GM12873 (cell line): ENCODE measurements around the gene MAN1A2.

Experiments
- TF ChIP-seq, protein P1 (sequence below): IDR thresholded peaks from 2 replicates; pipeline ENCODE4 v1.5.1; 2012; ENCODE audit warnings: low read depth, mild to moderate bottlenecking, moderate library complexity, low read length, control low read depth; ENCODE audit not compliant: insufficient read depth; ENCODE audit errors: missing control alignments

MAN1A2 gene

DNA sequence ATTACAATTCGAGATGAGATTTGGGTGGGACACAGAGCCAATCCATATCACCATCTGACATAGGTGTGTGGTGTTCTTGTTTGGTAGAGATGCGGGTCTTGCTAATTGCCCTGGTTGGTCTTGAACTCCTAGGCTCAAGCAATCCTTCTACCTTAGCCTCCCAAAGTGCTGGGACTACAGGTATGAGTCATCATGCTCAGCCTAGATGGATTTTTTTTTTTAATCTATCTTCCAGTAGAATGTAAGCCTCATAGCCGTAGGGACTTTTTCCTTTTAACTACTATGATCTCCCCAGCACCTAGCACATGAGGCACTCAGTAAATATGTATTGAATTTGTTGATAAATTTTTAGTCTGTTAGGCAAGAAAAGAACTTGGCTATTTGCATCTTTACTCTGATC, 144.0 kb downstream of the MAN1A2 start:
- TF ChIP-seq, protein P1, sequence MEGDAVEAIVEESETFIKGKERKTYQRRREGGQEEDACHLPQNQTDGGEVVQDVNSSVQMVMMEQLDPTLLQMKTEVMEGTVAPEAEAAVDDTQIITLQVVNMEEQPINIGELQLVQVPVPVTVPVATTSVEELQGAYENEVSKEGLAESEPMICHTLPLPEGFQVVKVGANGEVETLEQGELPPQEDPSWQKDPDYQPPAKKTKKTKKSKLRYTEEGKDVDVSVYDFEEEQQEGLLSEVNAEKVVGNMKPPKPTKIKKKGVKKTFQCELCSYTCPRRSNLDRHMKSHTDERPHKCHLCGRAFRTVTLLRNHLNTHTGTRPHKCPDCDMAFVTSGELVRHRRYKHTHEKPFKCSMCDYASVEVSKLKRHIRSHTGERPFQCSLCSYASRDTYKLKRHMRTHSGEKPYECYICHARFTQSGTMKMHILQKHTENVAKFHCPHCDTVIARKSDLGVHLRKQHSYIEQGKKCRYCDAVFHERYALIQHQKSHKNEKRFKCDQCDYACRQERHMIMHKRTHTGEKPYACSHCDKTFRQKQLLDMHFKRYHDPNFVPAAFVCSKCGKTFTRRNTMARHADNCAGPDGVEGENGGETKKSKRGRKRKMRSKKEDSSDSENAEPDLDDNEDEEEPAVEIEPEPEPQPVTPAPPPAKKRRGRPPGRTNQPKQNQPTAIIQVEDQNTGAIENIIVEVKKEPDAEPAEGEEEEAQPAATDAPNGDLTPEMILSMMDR: no peak

DNA sequence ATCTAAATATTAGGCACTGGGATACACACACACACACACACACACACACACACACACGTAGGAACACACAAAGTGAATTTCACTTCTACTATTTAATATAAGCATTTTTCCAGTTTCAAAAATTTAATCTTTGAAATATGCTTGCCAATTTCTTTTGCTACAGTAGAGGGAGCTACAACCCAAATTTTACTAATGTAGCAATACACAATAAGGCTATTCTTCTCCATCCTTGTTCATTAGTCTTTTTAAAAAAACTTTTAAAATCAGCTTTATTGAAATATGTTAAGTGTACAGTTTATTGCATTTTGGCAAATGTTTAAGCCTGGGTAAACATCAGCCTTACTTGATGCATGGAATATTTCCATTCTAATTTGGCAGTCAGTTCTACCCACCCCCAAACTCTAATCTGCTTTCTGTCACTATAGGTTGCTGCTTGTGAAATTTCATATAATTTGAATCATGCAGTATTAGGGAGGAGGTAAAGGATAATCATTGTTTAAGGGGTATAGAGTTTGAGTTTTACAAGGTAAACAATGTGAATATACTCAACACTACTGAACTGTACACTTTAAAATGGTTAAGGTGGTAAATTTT, 145.6 kb downstream of the MAN1A2 start:
- TF ChIP-seq, protein P1: peak; percentile 45

DNA sequence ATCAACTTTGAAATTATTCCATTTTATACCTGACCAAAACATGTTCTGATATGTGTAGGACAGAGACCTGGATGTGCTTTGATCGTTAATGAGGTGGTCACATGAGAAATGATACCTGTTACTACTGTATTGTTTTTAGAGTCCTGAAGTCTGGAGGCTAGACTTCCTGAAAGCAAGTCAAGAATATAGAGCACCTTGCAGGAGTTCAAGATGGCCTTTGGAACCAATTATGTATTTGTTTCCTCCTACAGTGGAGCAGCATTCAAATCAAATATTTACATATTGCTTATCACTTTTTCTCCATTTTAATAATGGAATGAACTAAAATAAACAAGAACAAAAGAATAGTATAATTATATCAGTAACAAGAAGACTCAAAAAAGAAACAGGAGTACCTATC, 155.9 kb downstream of the MAN1A2 start:
- TF ChIP-seq, protein P1: no peak

DNA sequence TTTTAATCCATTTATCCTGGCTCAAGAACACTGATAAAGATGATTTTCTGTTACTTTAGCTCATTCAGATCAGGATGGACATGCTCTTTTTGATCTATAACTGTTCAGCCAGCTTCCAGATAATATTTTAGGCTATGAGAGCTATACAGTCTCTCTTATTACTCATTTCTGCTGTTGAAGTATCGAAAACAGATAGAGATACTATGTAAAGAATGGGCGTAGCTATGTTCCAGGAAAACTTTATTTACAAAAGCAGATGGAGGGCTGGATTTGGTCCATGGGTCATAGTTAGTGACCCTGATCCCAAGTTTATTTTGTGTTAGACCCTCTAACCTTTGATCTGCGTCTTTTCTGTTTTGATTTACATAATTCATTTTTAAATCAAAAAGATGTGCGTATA, 159.8 kb downstream of the MAN1A2 start:
- TF ChIP-seq, protein P1: no peak

DNA sequence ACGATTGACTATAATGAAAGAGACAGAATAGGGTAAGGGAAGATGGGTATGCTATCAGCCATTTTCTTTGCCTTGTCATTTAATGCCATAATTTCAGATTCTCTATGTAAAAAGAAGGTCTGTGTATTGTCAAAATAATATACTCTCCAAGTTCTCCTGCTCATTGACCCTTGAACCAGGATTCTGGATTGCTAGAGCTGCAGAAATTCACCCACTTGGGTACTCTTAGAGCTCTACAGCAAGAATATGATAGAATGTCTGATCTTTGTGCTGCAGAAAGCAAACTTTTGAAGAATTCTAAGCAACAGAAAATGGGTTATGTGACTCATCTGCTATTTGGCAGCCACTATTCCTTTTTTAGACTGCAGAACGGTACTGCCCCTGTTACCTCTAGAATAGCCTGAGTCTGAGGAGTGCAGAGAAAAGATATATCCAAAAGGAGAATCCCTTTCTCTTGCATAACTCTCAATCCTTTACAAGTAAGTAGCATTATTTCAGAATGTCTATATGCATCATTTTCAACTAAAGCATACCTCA, 160.4 kb downstream of the MAN1A2 start:
- TF ChIP-seq, protein P1: no peak

DNA sequence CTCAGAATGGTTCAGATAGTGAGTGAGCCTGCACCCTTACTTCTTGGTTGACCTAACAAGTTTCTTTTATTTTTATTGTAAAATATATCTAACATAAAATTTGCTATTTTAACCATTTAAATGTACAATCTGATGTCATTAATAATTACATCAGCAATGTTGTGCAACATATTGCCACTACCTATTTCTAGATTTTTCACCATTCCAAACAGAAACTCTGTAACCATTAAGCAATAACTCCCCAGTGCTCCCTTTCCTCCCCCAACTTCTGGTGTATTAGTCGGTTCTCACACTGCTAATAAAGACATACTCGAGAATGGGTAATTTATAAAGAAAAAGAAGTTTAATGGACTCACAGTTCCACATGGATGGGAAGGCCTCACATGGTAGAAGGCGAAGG, 162.4 kb downstream of the MAN1A2 start:
- TF ChIP-seq, protein P1: no peak

DNA sequence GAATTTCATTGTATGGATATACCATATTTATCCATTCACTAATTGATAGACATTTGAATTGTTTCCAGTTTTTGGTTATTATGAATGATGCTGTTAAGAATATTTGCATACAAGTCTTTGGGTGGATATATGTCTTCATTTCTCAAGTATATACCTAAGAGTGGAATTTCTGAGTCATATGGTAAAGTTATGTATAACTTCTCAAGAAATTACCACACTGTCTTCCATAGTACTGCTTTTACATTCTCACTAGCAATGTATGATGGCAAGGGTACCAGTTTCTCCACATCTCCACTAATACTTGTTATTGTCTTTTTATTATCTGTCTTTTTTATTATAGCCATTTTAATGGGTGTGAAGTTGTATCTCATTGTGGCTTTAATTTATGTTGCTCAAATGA, 164.0 kb downstream of the MAN1A2 start:
- TF ChIP-seq, protein P1: no peak
